CD14-positive monocyte (primary cell): ENCODE data around the gene RRP8. TPM values are rescaled to one million over a fixed set of nuclear protein-coding genes. Genes with fewer than 3 reads are reported as not detected.

Experiments
- DNase-seq, 3 donors: peaks; one replicate each; pipeline ENCODE4 v3.0.0-alpha.2; 2011 to 2022
- H2AFZ ChIP-seq: 2 replicates; pipeline ENCODE4 v1.6.0; 2012; ENCODE audit warnings: mild to moderate bottlenecking, low read depth, low read length, inconsistent platforms; ENCODE audit not compliant: insufficient read depth, poor library complexity, severe bottlenecking
- H3K27ac ChIP-seq, 2 donors: 1 replicate in 1 of 2; 2 replicates in 1 of 2; pipeline ENCODE4 v1.5.1; 2012 to 2013; ENCODE audit warnings: low read length in 2 of 2, control low read depth in 1 of 2, inconsistent platforms in 1 of 2, low read depth in 1 of 2, mild to moderate bottlenecking in 1 of 2
- H3K27me3 ChIP-seq, 2 donors: one replicate each; pipeline versions ENCODE4 v1.6.0 to v1.6.1; 2011 to 2013; ENCODE audit warnings: low read length in 2 of 2; ENCODE audit not compliant: control insufficient read depth in 2 of 2, insufficient read depth in 2 of 2
- H3K36me3 ChIP-seq, 2 donors: replicated peaks in 1 of 2; 1 replicate in 1 of 2; 2 replicates in 1 of 2; pipeline versions ENCODE4 v1.5.1 to v1.6.1; 2012 to 2013; ENCODE audit warnings: low read length in 2 of 2, control low read depth in 1 of 2, inconsistent platforms in 1 of 2, mild to moderate bottlenecking in 1 of 2; ENCODE audit not compliant: insufficient read depth in 2 of 2, control insufficient read depth in 1 of 2
- H3K4me1 ChIP-seq, 2 donors: 1 replicate in 1 of 2; 2 replicates in 1 of 2; pipeline versions ENCODE4 v1.5.1 to v1.6.1; 2012 to 2013; ENCODE audit warnings: low read length in 2 of 2, control low read depth in 1 of 2, inconsistent platforms in 1 of 2, mild to moderate bottlenecking in 1 of 2, moderate library complexity in 1 of 2; ENCODE audit not compliant: insufficient read depth in 2 of 2, control insufficient read depth in 1 of 2
- H3K4me2 ChIP-seq: replicated peaks from 2 replicates; pipeline ENCODE3; 2012; ENCODE audit warnings: low read length, moderate library complexity, mild to moderate bottlenecking; ENCODE audit not compliant: poor library complexity, severe bottlenecking; ENCODE audit errors: extremely low read depth
- H3K4me3 ChIP-seq, 3 experiments: fragments of 200-600 bp in 1 of 3; sonication (generic) in 1 of 3; replicated peaks in 1 of 3; 1 replicate in 2 of 3; 2 replicates in 1 of 3; pipeline ENCODE4 v1.5.1; 2011 to 2013; ENCODE audit warnings: low read length in 3 of 3, mild to moderate bottlenecking in 3 of 3, control low read depth in 2 of 3, low read depth in 2 of 3, inconsistent platforms in 1 of 3, moderate library complexity in 1 of 3
- H3K79me2 ChIP-seq: 2 replicates; pipeline ENCODE4 v1.6.0; 2012; ENCODE audit warnings: mild to moderate bottlenecking, control low read depth, inconsistent platforms, low read length, moderate library complexity; ENCODE audit not compliant: insufficient read depth
- H3K9ac ChIP-seq: 2 replicates; pipeline ENCODE4 v1.6.0; 2017; ENCODE audit warnings: low read length, mild to moderate bottlenecking; ENCODE audit not compliant: insufficient read depth, poor library complexity, severe bottlenecking
- H3K9me3 ChIP-seq, 2 donors: replicated peaks in 1 of 2; 1 replicate in 1 of 2; 2 replicates in 1 of 2; pipeline versions ENCODE4 v1.5.1 to v1.6.1; 2012 to 2013; ENCODE audit warnings: low read length in 2 of 2, control low read depth in 1 of 2; ENCODE audit not compliant: control insufficient read depth in 1 of 2, insufficient read depth in 1 of 2
- H4K20me1 ChIP-seq: 2 replicates; pipeline ENCODE4 v1.6.0; 2012; ENCODE audit warnings: mild to moderate bottlenecking, low read length, control low read depth, moderate library complexity; ENCODE audit not compliant: insufficient read depth
- H3K27ac Mint-ChIP-seq, 7 donors: one replicate each; pipeline ENCODE4 v1.8.0; 2020; ENCODE audit warnings: mild to moderate bottlenecking in 7 of 7, mixed read lengths in 7 of 7, moderate library complexity in 6 of 7, inconsistent platforms in 2 of 7
- H3K27me3 Mint-ChIP-seq, 3 donors: one replicate each; pipeline ENCODE4 v1.8.0; 2021 to 2022; ENCODE audit warnings: low read depth in 3 of 3, mild to moderate bottlenecking in 3 of 3, mixed read lengths in 3 of 3, moderate library complexity in 3 of 3, inconsistent platforms in 1 of 3
- H3K36me3 Mint-ChIP-seq, 2 donors: one replicate each; pipeline ENCODE4 v1.8.0; 2020; ENCODE audit warnings: mixed read lengths in 2 of 2, inconsistent platforms in 1 of 2, mild to moderate bottlenecking in 1 of 2
- H3K4me1 Mint-ChIP-seq: one replicate; pipeline ENCODE4 v1.8.0; 2020; ENCODE audit warnings: mild to moderate bottlenecking, mixed read lengths
- H3K4me3 Mint-ChIP-seq, 2 donors: one replicate each; pipeline ENCODE4 v1.8.0; 2020; ENCODE audit warnings: mild to moderate bottlenecking in 2 of 2, mixed read lengths in 2 of 2, moderate library complexity in 1 of 2
- H3K9me3 Mint-ChIP-seq, 7 donors: one replicate each; pipeline ENCODE4 v1.8.0; 2020 to 2022; ENCODE audit warnings: mixed read lengths in 7 of 7, mild to moderate bottlenecking in 6 of 7, moderate library complexity in 6 of 7, inconsistent platforms in 2 of 7
- CTCF ChIP-seq: fragments of 200-600 bp; IDR thresholded peaks from one replicate; pipeline ENCODE4 v1.8.0; 2022; ENCODE audit warnings: antibody characterized with exemption, mild to moderate bottlenecking
- WGBS: methylation state at CpG from one replicate; pipeline ENCODE4 v1.1.5; 2013; ENCODE audit warnings: missing lambda C conversion rate; ENCODE audit not compliant: insufficient coverage; 5-methylcytosine and 5-hydroxymethylcytosine counted together
- intact Hi-C, 2 donors: fragments of 100-400 bp; cut with micrococcal nuclease; formaldehyde crosslinking; loops; one replicate each; pipeline versions ENCODE4 v1.15.0 to v1.15.1; 2023
- polyA plus RNA-seq, 3 donors: library from polyadenylated mRNA; depleted of rRNA in 1 of 3; unstranded in 2 of 3; stranded (reverse) in 1 of 3; fragments of 300-500 nt in 2 of 3; fragments of >200 nt in 1 of 3; fragmentation: Illumina TruSeq in 2 of 3; gene quantifications; 1 replicate in 2 of 3; 2 replicates in 1 of 3; pipeline ENCODE4 v1.2.3, GENCODE V29; 2012 to 2021

Gene RRP8
- polyA plus RNA-seq, 3 donors = 7.2 to 14.1 (median 11.9) TPM

- intact Hi-C loops = no loop called here
- H3K27ac ChIP-seq = no peak overlapping the region
- Mint-ChIP-seq H3K27me3 (peaks cover 0 to 1% (median 0%) of the 10 kb centered on the region in 3 donors), H3K27ac (no peak overlapping the region), H3K9me3 (no peaks in the 10 kb centered on the region), H3K4me1 (no peaks in the 10 kb centered on the region), H3K4me3 (no peak overlapping the region), H3K36me3 (peaks cover 2 to 3% of the 10 kb centered on the region in 2 donors)
- no peak overlapping the region for H3K4me2 ChIP-seq
- 98% methylated on average over 6 of the region's 11 CpGs for WGBS
- no peak for TF ChIP-seq CTCF
- H2AFZ ChIP-seq = no peak overlapping the region
- H3K36me3 ChIP-seq = no peaks in the 10 kb centered on the region
- H3K9ac ChIP-seq = no peak overlapping the region
- no peaks in the 10 kb centered on the region for H4K20me1 ChIP-seq
- H3K9me3 ChIP-seq = no peaks in the 10 kb centered on the region
- no peaks in the 10 kb centered on the region for H3K4me1 ChIP-seq
- no peak overlapping the region for H3K4me3 ChIP-seq
- no peak for DNase-seq
- H3K79me2 ChIP-seq = no peaks in the 10 kb centered on the region
- H3K27me3 ChIP-seq = no peaks in the 10 kb centered on the region
Measured at GRCh38 chr11:6556139-6556949, 47.1 kb downstream of the RRP8 start.

GRCh38 chr11:6554828-6555706, 48.3 kb downstream of the RRP8 start:
- Histone ChIP-seq H3K27ac (no peak overlapping the region), H3K27me3 (no peaks in the 10 kb centered on the region), H3K4me2 (no peak overlapping the region), H3K9ac (no peak overlapping the region), H3K4me1 (no peaks in the 10 kb centered on the region), H3K4me3 (no peak overlapping the region), H2AFZ (no peak overlapping the region), H3K79me2 (no peaks in the 10 kb centered on the region), H3K36me3 (no peaks in the 10 kb centered on the region), H3K9me3 (no peaks in the 10 kb centered on the region), H4K20me1 (no peaks in the 10 kb centered on the region)
- no peak for TF ChIP-seq CTCF
- Mint-ChIP-seq H3K27ac (no peak overlapping the region), H3K9me3 (no peaks in the 10 kb centered on the region), H3K27me3 (peaks cover 0 to 1% (median 0%) of the 10 kb centered on the region in 3 donors), H3K4me1 (no peaks in the 10 kb centered on the region), H3K4me3 (no peak overlapping the region), H3K36me3 (peaks cover 2 to 3% of the 10 kb centered on the region in 2 donors)
- no CpG with 5 or more reads among the region's 5 CpGs for WGBS
- intact Hi-C loops = no loop called here
- no peak for DNase-seq
